ENCODE data around the gene IER5. TPM values are rescaled to one million over a fixed set of nuclear protein-coding genes. Genes with fewer than 3 reads are reported as not detected.

Gene IER5
- total RNA-seq, 6 experiments from 2014 or later, result 35.7 to 49.1 (median 43.4) TPM

DNA sequence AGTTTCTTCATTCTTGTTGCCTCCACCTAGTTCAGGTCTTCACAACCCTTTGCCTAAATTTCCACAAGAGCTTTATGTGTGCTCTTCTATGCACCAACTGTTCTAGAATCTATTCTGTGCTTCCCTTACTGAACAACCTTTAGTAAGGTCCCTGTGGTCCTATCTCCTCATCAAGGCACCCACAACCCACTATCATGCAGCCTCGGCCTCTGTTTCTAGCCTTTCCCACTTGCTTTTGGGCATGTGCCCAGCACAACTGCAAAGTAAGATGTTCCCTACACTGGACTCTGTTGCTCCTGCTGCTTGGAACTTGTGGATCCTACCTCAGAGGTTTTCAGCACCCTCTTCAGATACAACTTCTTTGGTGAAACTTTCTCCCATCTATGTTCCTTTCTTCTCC, 2.4 kb upstream of the IER5 start:
- 0 out of 2 replicates have a peak overlapping the region, but pooled peaks have one; percentile 23 for H3K27ac Mint-ChIP-seq
- peaks cover 23% of the 10 kb centered on the region for H3K36me3 Mint-ChIP-seq (ENCODE audit: low read depth)
- TF ChIP-seq, protein P1, sequence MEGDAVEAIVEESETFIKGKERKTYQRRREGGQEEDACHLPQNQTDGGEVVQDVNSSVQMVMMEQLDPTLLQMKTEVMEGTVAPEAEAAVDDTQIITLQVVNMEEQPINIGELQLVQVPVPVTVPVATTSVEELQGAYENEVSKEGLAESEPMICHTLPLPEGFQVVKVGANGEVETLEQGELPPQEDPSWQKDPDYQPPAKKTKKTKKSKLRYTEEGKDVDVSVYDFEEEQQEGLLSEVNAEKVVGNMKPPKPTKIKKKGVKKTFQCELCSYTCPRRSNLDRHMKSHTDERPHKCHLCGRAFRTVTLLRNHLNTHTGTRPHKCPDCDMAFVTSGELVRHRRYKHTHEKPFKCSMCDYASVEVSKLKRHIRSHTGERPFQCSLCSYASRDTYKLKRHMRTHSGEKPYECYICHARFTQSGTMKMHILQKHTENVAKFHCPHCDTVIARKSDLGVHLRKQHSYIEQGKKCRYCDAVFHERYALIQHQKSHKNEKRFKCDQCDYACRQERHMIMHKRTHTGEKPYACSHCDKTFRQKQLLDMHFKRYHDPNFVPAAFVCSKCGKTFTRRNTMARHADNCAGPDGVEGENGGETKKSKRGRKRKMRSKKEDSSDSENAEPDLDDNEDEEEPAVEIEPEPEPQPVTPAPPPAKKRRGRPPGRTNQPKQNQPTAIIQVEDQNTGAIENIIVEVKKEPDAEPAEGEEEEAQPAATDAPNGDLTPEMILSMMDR (IDR thresholded peaks at IDR 0.05), result no peak
- peaks cover 18% of the 10 kb centered on the region for H3K9me3 Mint-ChIP-seq
- H3K4me1 Mint-ChIP-seq (ENCODE audit: low read depth), result peaks cover 47% of the 10 kb centered on the region
- DNase-seq, result no peak
- H3K27me3 Mint-ChIP-seq (ENCODE audit: insufficient read depth), result peaks cover 13% of the 10 kb centered on the region
- H3K4me3 Mint-ChIP-seq, result no peak overlapping the region

DNA sequence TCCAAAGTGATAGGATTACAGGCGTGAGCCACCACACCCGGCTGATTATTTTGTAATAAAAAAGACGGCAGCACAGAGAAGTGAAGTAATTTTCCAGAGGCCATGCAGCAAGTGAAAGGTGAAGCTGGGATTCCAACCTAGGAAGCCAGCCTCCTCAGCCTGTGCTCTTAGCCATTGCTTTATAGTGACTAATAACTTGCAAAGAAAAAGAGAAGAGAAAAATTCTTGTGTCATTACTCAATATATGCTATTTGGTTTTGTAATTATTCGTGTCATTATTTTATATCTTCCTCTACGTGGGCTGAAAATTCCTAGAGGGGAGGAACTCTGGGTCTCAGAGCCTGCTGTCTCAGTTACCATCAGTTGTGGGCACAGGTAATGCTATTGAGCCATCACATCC, 1.6 kb upstream of the IER5 start:
- TF ChIP-seq, protein P1 (IDR thresholded peaks at IDR 0.05), result no peak
- H3K36me3 Mint-ChIP-seq (ENCODE audit: low read depth), result peaks cover 31% of the 10 kb centered on the region
- peak; percentile 77 for DNase-seq
- H3K9me3 Mint-ChIP-seq, result peaks cover 18% of the 10 kb centered on the region
- peaks cover 13% of the 10 kb centered on the region for H3K27me3 Mint-ChIP-seq (ENCODE audit: insufficient read depth)
- peak overlapping the region; percentile 99 for H3K4me3 Mint-ChIP-seq
- peaks cover 55% of the 10 kb centered on the region for H3K4me1 Mint-ChIP-seq (ENCODE audit: low read depth)
- peak overlapping the region; percentile 99 for H3K27ac Mint-ChIP-seq

DNA sequence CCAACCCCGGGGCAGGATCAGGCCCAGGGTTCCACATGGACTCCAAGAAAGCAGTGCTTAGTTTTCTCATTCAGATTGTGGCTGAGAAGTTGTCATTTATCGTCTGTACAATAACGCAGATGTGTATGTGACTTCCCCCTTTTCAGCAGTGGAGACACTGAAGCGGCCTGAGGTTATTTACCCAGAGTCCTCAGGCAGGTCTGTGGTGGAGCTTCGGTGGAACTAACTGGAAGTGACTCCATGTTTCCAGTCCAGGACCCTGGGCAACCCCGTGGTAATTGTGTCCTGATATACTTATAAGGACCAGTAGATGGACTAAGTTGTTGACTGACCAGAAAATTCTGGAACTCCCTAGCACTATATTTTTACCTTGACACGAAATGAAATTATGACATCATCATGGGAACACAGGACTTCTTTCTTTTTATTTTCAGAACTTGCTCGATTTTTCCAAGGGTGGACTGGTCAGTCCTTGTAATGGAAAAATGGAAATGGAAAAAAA, 1.0 kb upstream of the IER5 start:
- H3K4me1 Mint-ChIP-seq (ENCODE audit: low read depth), result peaks cover 60% of the 10 kb centered on the region
- H3K4me3 Mint-ChIP-seq, result peak overlapping the region; percentile 99
- H3K36me3 Mint-ChIP-seq (ENCODE audit: low read depth), result peaks cover 37% of the 10 kb centered on the region
- peaks cover 13% of the 10 kb centered on the region for H3K27me3 Mint-ChIP-seq (ENCODE audit: insufficient read depth)
- peak overlapping the region; percentile 99 for H3K27ac Mint-ChIP-seq
- H3K9me3 Mint-ChIP-seq, result peaks cover 18% of the 10 kb centered on the region
- no peak for DNase-seq
- TF ChIP-seq, protein P1 (IDR thresholded peaks at IDR 0.05), result peak; percentile 24; the same call in 1 of the 2 replicates

DNA sequence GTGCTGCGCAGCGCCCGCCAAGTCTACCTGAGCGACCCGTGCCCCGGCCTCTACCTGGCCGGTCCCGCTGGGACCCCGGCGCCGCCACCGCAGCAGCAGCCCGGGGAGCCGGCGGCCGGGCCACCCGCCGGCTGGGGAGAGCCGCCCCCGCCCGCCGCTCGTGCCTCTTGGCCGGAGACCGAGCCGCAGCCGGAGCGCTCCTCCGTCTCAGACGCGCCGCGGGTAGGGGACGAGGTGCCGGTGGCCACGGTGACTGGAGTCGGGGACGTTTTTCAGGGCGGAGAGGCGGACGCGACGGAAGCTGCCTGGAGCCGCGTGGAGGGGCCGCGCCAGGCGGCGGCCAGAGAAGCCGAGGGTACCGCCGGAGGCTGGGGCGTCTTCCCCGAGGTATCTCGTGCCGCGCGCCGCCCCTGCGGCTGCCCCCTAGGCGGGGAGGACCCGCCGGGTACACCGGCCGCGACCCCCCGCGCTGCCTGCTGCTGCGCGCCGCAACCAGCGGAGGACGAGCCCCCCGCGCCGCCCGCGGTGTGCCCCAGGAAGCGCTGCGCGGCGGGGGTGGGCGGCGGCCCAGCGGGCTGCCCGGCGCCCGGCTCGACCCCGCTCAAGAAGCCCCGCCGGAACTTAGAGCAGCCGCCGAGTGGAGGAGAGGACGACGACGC, 646 bp downstream of the IER5 start:
- peaks cover 46% of the 10 kb centered on the region for H3K36me3 Mint-ChIP-seq (ENCODE audit: low read depth)
- TF ChIP-seq, protein P1 (IDR thresholded peaks at IDR 0.05), result no peak
- peaks cover 18% of the 10 kb centered on the region for H3K9me3 Mint-ChIP-seq
- peak overlapping the region; percentile 99 for H3K27ac Mint-ChIP-seq
- DNase-seq, result no peak
- peak overlapping the region; percentile 99 for H3K4me3 Mint-ChIP-seq
- peaks cover 13% of the 10 kb centered on the region for H3K27me3 Mint-ChIP-seq (ENCODE audit: insufficient read depth)
- peaks cover 73% of the 10 kb centered on the region for H3K4me1 Mint-ChIP-seq (ENCODE audit: low read depth)

DNA sequence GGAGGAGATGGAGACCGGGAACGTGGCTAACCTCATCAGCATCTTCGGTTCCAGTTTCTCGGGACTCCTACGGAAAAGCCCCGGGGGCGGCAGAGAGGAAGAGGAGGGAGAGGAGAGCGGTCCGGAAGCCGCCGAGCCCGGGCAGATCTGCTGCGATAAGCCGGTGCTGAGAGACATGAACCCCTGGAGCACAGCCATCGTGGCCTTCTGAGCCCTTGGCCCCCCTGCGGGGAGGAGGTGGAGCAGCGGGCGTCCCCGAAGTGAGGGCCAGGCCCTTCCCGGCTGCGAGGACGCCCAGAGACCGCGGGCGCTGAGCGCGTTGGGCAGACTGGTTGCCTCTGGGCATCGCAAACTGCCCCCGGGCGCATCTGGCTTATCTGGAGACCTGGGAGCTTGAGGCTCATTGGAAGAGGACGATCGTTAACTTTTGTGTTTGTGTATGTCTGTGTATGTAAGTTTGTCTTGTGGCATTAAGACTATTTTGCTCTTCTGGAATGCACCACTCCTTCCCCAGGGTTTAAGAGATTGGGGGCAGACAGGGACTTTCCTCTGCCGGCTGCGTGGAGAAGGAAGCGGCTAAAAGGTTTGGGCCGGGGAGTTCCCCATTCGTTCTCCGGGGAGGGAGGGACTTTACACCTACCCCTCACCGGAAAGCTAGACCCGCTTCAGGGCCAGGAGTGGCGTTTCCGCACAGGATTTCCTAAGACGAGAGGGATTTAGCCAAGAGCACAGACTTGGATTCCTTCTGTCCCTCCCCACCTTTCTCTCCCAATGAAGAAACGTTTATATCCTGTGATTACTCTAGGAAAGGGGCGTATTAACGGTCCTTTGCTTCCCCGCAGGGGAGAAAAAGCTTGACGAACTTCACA, 1.4 kb downstream of the IER5 start:
- peak; percentile 42 for DNase-seq
- Mint-ChIP-seq H3K27me3 (ENCODE audit: insufficient read depth) (peaks cover 15% of the 10 kb centered on the region), H3K27ac (peak overlapping the region; percentile 93), H3K4me1 (ENCODE audit: low read depth) (peaks cover 73% of the 10 kb centered on the region), H3K36me3 (ENCODE audit: low read depth) (peaks cover 50% of the 10 kb centered on the region), H3K4me3 (peak overlapping the region; percentile 98), H3K9me3 (peaks cover 18% of the 10 kb centered on the region)
- TF ChIP-seq, protein P1 (IDR thresholded peaks at IDR 0.05), result peak; percentile 10; the same call in 1 of the 2 replicates

All from HFFc6 (cell line).